ENCODE data around the gene WDR43.

- no peak for TF ChIP-seq REST (IDR thresholded peaks at IDR 0.05; ENCODE audit: unreplicated experiment)
- no peak for TF ChIP-seq CTCF (conservative IDR thresholded peaks at IDR 0.05; ENCODE audit: low read depth in 2 of 2)
- no peak for TF ChIP-seq EZH2phosphoT487 (IDR thresholded peaks at IDR 0.05; ENCODE audit: unreplicated experiment)
- no peak for TF ChIP-seq EZH2 (IDR thresholded peaks at IDR 0.05; ENCODE audit: low read depth, unreplicated experiment)
- TF ChIP-seq POLR2AphosphoS5 (IDR thresholded peaks at IDR 0.05; ENCODE audit: low read depth): no peak
- no peak for TF ChIP-seq CREB1 (CRISPR knock-in tag; IDR thresholded peaks at IDR 0.05; ENCODE audit: low read depth)
- TF ChIP-seq ZNF331 (CRISPR knock-in tag; IDR thresholded peaks at IDR 0.05; ENCODE audit: low read depth): no peak
- TF ChIP-seq ZNF114 (CRISPR knock-in tag; IDR thresholded peaks at IDR 0.05): no peak
- no peak for TF ChIP-seq JUNB (IDR thresholded peaks at IDR 0.05; ENCODE audit: unreplicated experiment)
- no peak for TF ChIP-seq STAT1 (IDR thresholded peaks at IDR 0.05; ENCODE audit: unreplicated experiment)
- TF ChIP-seq ETS1 (IDR thresholded peaks at IDR 0.05): no peak
- no peak for TF ChIP-seq NANOG (IDR thresholded peaks at IDR 0.05; ENCODE audit: borderline replicate concordance)
- no peak for TF ChIP-seq ZNF462 (CRISPR knock-in tag; IDR thresholded peaks at IDR 0.05)
Measured at GRCh38 chr2:28904295-28904694, 9.8 kb downstream of the WDR43 start.

Data from GM23338 (cell line).